ENCODE data around the gene PTMA.

- TF ChIP-seq CTCF (conservative IDR thresholded peaks at IDR 0.05) (no peak), EZH2 (IDR thresholded peaks at IDR 0.05; ENCODE audit: low read depth) (no peak)
Measured at GRCh38 chr2:231682603-231683291, 25.6 kb upstream of the PTMA start.
